T-cell (primary cell): ENCODE measurements around the gene MFSD6L. TPM values are rescaled to one million over a fixed set of nuclear protein-coding genes. Genes with fewer than 3 reads are reported as not detected.

Experiments used
- ATAC-seq, 4 experiments: fragments of 200-7000 bp in 3 of 4; fragments of 150-1000 bp in 1 of 4; cut with Tn5 transposase; replicated peaks in 1 of 4; 1 replicate in 3 of 4; 2 replicates in 1 of 4; pipeline ENCODE4 v1.10.0; 2021; ENCODE audit warnings: moderate library complexity in 3 of 4, mild to moderate bottlenecking in 2 of 4, moderate number of reproducible peaks in 1 of 4
- CTCF ChIA-PET, 2 donors: fragments of 300-600 bp; sonication (Branson Sonifier 250); formaldehyde crosslinking; loops; one replicate each; lab custom pipeline; 2022; ENCODE audit warnings: antibody characterized with exemption in 2 of 2; lab: Charles Lee
- POLR2A ChIA-PET, 2 donors: fragments of 300-600 bp; sonication (Branson Sonifier 250); formaldehyde crosslinking; loops; one replicate each; lab custom pipeline; 2022; ENCODE audit warnings: antibody characterized with exemption in 2 of 2; lab: Charles Lee
- DNase-seq, 35 experiments: peaks; one replicate each; pipeline versions ENCODE4 v3.0.0 to v3.0.0-alpha.2; 2013 to 2023
- H3K27ac ChIP-seq: one replicate; pipeline ENCODE4 v1.5.1; 2013; ENCODE audit warnings: low read length
- H3K27me3 ChIP-seq, 2 experiments: replicated peaks in 1 of 2; 1 replicate in 1 of 2; 2 replicates in 1 of 2; pipeline versions ENCODE4 v1.6.1 to v1.7.0; 2013; ENCODE audit warnings: low read length in 1 of 2, mixed read lengths in 1 of 2; ENCODE audit not compliant: control insufficient read depth in 2 of 2, insufficient read depth in 2 of 2; ENCODE audit errors: extremely low read depth in 1 of 2
- H3K36me3 ChIP-seq, 2 donors: 1 replicate in 1 of 2; 2 replicates in 1 of 2; pipeline versions ENCODE4 v1.6.1 to v1.7.0; 2013; ENCODE audit warnings: low read length in 1 of 2; ENCODE audit not compliant: control insufficient read depth in 2 of 2, insufficient read depth in 1 of 2; ENCODE audit errors: extremely low read depth in 1 of 2
- H3K4me1 ChIP-seq, 2 experiments: 1 replicate in 1 of 2; 2 replicates in 1 of 2; pipeline versions ENCODE4 v1.6.1 to v1.7.0; 2013; ENCODE audit warnings: low read length in 2 of 2, mixed read lengths in 1 of 2; ENCODE audit not compliant: insufficient read depth in 2 of 2, control insufficient read depth in 1 of 2; ENCODE audit errors: extremely low read depth in 1 of 2
- H3K4me3 ChIP-seq, 2 donors: 1 replicate in 1 of 2; 2 replicates in 1 of 2; pipeline versions ENCODE4 v1.5.1 to v1.7.0; 2013; ENCODE audit warnings: mild to moderate bottlenecking in 2 of 2, low read length in 1 of 2, moderate library complexity in 1 of 2; ENCODE audit not compliant: control insufficient read depth in 1 of 2; ENCODE audit errors: extremely low read depth in 1 of 2
- H3K9me3 ChIP-seq: 2 replicates; pipeline ENCODE4 v1.7.0; 2013
- H3K27ac Mint-ChIP-seq, 2 donors: one replicate each; pipeline ENCODE4 v1.8.0; 2020 to 2021; ENCODE audit warnings: mild to moderate bottlenecking in 2 of 2, mixed read lengths in 2 of 2
- H3K27me3 Mint-ChIP-seq, 2 donors: one replicate each; pipeline ENCODE4 v1.8.0; 2021 to 2022; ENCODE audit warnings: mixed read lengths in 2 of 2
- H3K36me3 Mint-ChIP-seq: one replicate; pipeline ENCODE4 v1.8.0; 2021; ENCODE audit warnings: mixed read lengths
- H3K4me1 Mint-ChIP-seq, 3 donors: one replicate each; pipeline ENCODE4 v1.8.0; 2020 to 2022; ENCODE audit warnings: mixed read lengths in 3 of 3, mild to moderate bottlenecking in 1 of 3
- H3K4me3 Mint-ChIP-seq, 3 donors: one replicate each; pipeline ENCODE4 v1.8.0; 2020 to 2022; ENCODE audit warnings: mild to moderate bottlenecking in 3 of 3, mixed read lengths in 3 of 3, moderate library complexity in 3 of 3
- H3K9me3 Mint-ChIP-seq, 3 donors: one replicate each; pipeline ENCODE4 v1.8.0; 2020 to 2022; ENCODE audit warnings: mixed read lengths in 3 of 3
- WGBS: methylation state at CpG from one replicate; pipeline ENCODE4 v1.1.5; 2013; ENCODE audit warnings: missing lambda C conversion rate; ENCODE audit not compliant: insufficient coverage; 5-methylcytosine and 5-hydroxymethylcytosine counted together
- total RNA-seq, 35 experiments: library from RNA in 6 of 35; stranded (reverse) in 6 of 35; fragments of 120-200 nt in 1 of 35; gene quantifications; one replicate each; pipeline versions ENCODE4 v1.2.1 to v1.2.4 and lab custom pipeline; 2013 to 2026

MFSD6L gene
- total RNA-seq, 5 donors from 2014 or later (not counting 1 experiment from before 2014, with no cell fraction given) = 0.13 to 0.32 (median 0.20) TPM; not detected in 1

DNA sequence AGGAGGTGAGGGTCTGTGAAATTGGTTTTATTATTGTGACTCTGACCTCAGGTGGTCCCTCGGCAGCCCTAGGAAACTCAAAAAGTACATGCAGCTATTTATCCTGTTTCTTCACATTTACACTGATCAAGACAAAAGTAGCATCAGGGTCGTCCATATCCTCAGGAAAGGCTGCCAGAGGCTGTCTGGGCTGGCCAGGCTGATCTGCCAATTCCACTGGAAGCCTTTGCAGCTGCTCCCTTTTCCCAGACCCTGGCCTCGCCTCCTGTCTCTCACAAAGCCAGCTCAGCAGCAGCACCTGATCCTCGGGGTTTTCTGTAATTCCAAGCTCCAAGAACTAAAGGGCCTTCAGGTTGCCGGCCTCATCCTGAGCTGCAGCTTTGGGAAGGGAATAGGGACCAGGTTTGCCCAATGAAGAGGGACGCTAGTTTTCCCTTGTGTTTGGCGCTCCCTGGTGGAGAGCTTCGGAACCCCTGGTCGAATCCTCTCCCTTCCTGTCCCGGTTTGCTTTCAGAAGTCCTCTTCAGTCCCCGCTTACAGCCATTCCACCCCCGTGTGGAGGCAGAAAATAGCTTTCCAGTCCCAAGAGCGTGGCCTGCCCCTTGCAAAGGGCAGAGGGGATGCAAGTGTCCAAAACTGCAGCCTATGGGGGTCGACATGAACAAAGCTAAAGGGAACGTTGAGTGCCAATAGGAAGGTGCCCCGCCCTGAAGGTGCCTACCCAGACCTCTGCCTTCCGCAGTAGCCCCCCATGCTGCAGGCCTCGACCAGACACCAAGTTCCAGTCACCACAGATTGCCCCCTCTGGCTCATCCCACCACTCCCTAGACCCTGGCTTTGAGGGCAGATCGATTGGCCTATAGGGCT, 13.4 kb downstream of the MFSD6L start:
- Mint-ChIP-seq H3K9me3 (no peaks in the 10 kb centered on the region), H3K27me3 (peaks cover 0 to 2% of the 10 kb centered on the region in 2 donors), H3K4me3 (no peak overlapping the region), H3K36me3 (no peaks in the 10 kb centered on the region), H3K4me1 (peaks cover 0 to 2% (median 0%) of the 10 kb centered on the region in 3 donors), H3K27ac (no peak overlapping the region)
- Histone ChIP-seq H3K4me1 (peaks cover 0 to 7% of the 10 kb centered on the region in 2 experiments), H3K27ac (no peak overlapping the region), H3K4me3 (no peak overlapping the region), H3K9me3 (no peaks in the 10 kb centered on the region), H3K27me3 (peaks cover 0 to 2% of the 10 kb centered on the region in 2 experiments), H3K36me3 (no peaks in the 10 kb centered on the region)
- CTCF ChIA-PET = interaction anchor here (0.6 to 1.8 kb wide), 10 partner anchors 9 to 481 kb away, joined by 3 to 7 read pairs (median 3); partner anchors contain the start of gene PIK3R5 (in 1 of the 2)
- 40% methylated on average over 14 of the region's 19 CpGs for WGBS
- DNase-seq (peak in 31 of 35 experiments; percentile 13 to 71 (median 53)), ATAC-seq (peak in 3 of 4 experiments; percentile 45 to 61 (median 53))
- POLR2A ChIA-PET = interaction anchor here in 1 of 2 donors (0.6 kb wide), 1 partner anchor 176 kb away, joined by 3 read pairs; no protein-coding TSS in a partner anchor

DNA sequence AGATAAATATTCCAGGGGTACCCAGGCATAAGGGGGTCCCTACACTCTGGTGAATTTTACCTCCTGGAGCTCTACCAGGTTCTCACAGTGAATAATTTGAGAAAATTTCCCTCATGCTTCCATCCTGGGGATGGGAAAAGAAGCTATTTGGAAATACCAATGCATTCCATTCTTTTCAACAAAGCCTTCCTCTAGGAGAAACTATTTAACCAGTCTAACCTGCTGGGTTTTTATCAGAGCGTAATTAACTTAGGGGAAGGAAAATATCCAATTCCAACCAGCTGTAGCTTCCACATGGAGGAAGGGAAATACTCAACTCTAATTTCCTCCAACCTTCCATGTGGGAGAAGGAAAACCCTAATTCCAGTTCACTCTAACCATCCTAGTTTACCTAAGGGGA, 17.0 kb downstream of the MFSD6L start:
- Histone ChIP-seq H3K36me3 (no peaks in the 10 kb centered on the region), H3K4me1 (peaks cover 0 to 7% of the 10 kb centered on the region in 2 experiments), H3K27me3 (peaks cover 0 to 2% of the 10 kb centered on the region in 2 experiments), H3K27ac (no peak overlapping the region), H3K9me3 (no peaks in the 10 kb centered on the region), H3K4me3 (no peak overlapping the region)
- POLR2A ChIA-PET = no interaction called here
- Mint-ChIP-seq H3K27me3 (no peaks in the 10 kb centered on the region), H3K4me3 (no peak overlapping the region), H3K9me3 (peaks cover 0 to 4% (median 0%) of the 10 kb centered on the region in 3 donors), H3K4me1 (peaks cover 0 to 2% (median 0%) of the 10 kb centered on the region in 3 donors), H3K27ac (no peak overlapping the region), H3K36me3 (no peaks in the 10 kb centered on the region)
- DNase-seq = no peak
- CTCF ChIA-PET = no interaction called here
- no CpG with 5 or more reads among the region's 1 CpG for WGBS
- ATAC-seq = no peak

DNA sequence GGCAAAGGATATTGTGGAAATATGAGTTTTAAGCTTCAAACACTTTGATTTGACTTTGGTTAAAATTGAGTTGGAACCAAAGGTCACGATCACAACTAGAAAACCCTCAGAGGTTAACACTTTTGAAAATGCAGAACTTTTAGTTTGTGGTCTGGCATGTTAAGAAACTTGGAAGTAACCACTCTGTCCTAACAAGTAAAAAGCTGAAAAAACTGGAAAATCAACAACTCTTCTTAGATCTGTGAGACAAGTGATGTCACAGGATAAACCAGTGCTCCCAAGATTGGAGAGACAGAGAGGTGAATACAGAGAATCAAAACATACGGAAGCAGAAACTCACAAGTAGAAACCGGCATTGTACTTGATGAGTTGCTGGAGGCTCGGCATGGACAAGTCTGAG, 17.4 kb downstream of the MFSD6L start:
- peaks cover 0 to 2% (median 0%) of the 10 kb centered on the region in 3 donors for H3K4me1 Mint-ChIP-seq
- CTCF ChIA-PET = no interaction called here

DNA sequence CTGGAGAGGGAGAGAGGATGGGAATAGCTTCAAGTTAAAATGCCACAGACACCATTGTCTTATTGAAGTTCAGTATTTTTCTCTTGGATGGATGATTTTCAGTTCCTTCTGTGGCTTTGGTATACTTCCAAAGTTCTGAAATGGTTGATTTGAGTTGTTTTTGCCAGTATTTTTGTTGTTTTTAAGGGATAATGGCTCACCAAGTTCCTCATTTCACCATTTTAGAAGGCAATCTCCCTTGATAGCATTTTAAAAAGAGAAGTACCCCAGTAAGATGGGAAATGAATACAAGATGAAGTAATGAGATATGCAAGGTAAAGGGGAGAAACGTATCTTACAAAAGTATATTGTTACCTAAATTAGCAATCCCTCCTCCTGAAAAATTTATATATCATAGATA, 22.3 kb downstream of the MFSD6L start:
- Histone ChIP-seq H3K27ac (no peak overlapping the region), H3K9me3 (no peaks in the 10 kb centered on the region), H3K27me3 (peaks cover 0 to 14% of the 10 kb centered on the region in 2 experiments), H3K4me3 (no peak overlapping the region), H3K36me3 (no peaks in the 10 kb centered on the region), H3K4me1 (no peaks in the 10 kb centered on the region)
- Mint-ChIP-seq H3K27me3 (peaks cover 12 to 24% of the 10 kb centered on the region in 2 donors), H3K36me3 (peaks cover 4% of the 10 kb centered on the region), H3K27ac (no peak overlapping the region), H3K4me1 (no peaks in the 10 kb centered on the region), H3K4me3 (no peak overlapping the region), H3K9me3 (peaks cover 5 to 14% (median 9%) of the 10 kb centered on the region in 3 donors)
- DNase-seq = no peak
- CTCF ChIA-PET = interaction anchor here in 1 of 2 donors (2.0 kb wide), 1 partner anchor 8 kb away, joined by 7 read pairs; no protein-coding TSS in a partner anchor
- POLR2A ChIA-PET = no interaction called here
- ATAC-seq = no peak
- no CpG with 5 or more reads among the region's 1 CpG for WGBS

More for the DNA sequence above, 17.4 kb downstream of the MFSD6L start:
- no peak overlapping the region for H3K4me3 Mint-ChIP-seq
- H3K27ac Mint-ChIP-seq = no peak overlapping the region
- H3K36me3 ChIP-seq = no peaks in the 10 kb centered on the region
- ATAC-seq (no peak), DNase-seq (no peak)
- no peak overlapping the region for H3K4me3 ChIP-seq
- H3K27me3 ChIP-seq = peaks cover 0 to 3% of the 10 kb centered on the region in 2 experiments
- H3K9me3 ChIP-seq = no peaks in the 10 kb centered on the region
- no peaks in the 10 kb centered on the region for H3K27me3 Mint-ChIP-seq
- no CpG with 5 or more reads among the region's 4 CpGs for WGBS
- peaks cover 0 to 5% (median 0%) of the 10 kb centered on the region in 3 donors for H3K9me3 Mint-ChIP-seq
- no peaks in the 10 kb centered on the region for H3K36me3 Mint-ChIP-seq
- POLR2A ChIA-PET = no interaction called here
- H3K4me1 ChIP-seq = peaks cover 0 to 7% of the 10 kb centered on the region in 2 experiments
- H3K27ac ChIP-seq = no peak overlapping the region

DNA sequence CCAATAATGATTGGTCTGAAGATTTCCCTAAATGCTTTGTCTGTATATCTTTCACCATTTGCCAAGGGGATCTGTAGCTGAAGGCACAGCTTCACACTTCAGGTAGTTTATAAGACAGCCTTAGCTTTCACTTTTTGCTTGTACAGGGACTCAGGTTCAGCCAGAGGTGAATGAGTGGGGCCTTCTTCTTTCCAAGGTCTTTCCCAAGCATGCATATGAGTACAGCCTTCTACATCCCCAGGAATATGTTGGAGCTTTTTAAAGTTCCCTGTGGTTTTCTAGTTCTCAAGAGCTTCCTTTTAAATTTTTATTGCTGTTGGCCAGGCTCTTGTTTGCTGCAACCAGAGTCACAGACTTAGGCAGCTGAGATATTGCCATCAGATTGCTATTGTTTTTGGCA, 22.9 kb downstream of the MFSD6L start:
- Mint-ChIP-seq H3K27ac (no peak overlapping the region), H3K36me3 (peaks cover 4% of the 10 kb centered on the region), H3K4me1 (no peaks in the 10 kb centered on the region), H3K9me3 (peaks cover 5 to 14% (median 9%) of the 10 kb centered on the region in 3 donors), H3K27me3 (peaks cover 12 to 24% of the 10 kb centered on the region in 2 donors), H3K4me3 (no peak overlapping the region)
- ATAC-seq (no peak), DNase-seq (no peak)
- Histone ChIP-seq H3K9me3 (no peaks in the 10 kb centered on the region), H3K27me3 (peaks cover 0 to 14% of the 10 kb centered on the region in 2 experiments), H3K27ac (no peak overlapping the region), H3K36me3 (no peaks in the 10 kb centered on the region), H3K4me1 (no peaks in the 10 kb centered on the region), H3K4me3 (no peak overlapping the region)
- CTCF ChIA-PET = interaction anchor here in 1 of 2 donors (0.6 to 2.0 kb wide), 2 partner anchors 8 to 9 kb away, joined by 3 to 7 read pairs; no protein-coding TSS in a partner anchor
- POLR2A ChIA-PET = no interaction called here

DNA sequence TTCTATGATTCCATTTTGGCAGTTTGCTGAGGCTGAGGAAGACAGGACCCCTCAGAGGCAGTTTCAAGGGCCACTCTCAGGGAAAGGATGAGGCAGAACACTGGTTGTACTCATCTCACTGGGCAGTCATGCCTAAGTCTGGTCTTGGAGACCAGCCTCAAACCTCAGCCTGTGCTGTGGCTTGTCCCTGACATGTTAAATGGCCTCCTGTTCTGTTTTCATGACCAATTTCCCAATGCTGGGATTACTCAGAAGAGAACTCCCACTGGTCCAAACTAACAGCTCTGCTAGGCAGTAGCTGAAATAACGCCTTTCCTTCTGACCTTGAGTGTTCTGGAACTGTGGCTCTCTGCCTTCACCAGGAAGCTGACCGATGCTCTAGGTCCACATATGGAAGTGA, 32.4 kb downstream of the MFSD6L start:
- no peaks in the 10 kb centered on the region for H3K36me3 Mint-ChIP-seq
- H3K4me1 Mint-ChIP-seq = no peaks in the 10 kb centered on the region
- H3K4me1 ChIP-seq = no peaks in the 10 kb centered on the region
- H3K27ac ChIP-seq = no peak overlapping the region
- ATAC-seq (no peak), DNase-seq (no peak)
- H3K27ac Mint-ChIP-seq = no peak overlapping the region
- peaks cover 6 to 9% of the 10 kb centered on the region in 2 donors for H3K27me3 Mint-ChIP-seq
- H3K9me3 ChIP-seq = no peaks in the 10 kb centered on the region
- H3K27me3 ChIP-seq = peaks cover 0 to 3% of the 10 kb centered on the region in 2 experiments
- H3K36me3 ChIP-seq = no peaks in the 10 kb centered on the region
- WGBS = no CpG with 5 or more reads among the region's 2 CpGs
- H3K9me3 Mint-ChIP-seq = peaks cover 0 to 3% (median 0%) of the 10 kb centered on the region in 3 donors
- POLR2A ChIA-PET = no interaction called here
- CTCF ChIA-PET = no interaction called here
- H3K4me3 Mint-ChIP-seq = no peak overlapping the region
- H3K4me3 ChIP-seq = no peak overlapping the region
